Mammary epithelial cell (primary cell): ENCODE measurements around the gene PRPSAP1.

Source experiments
- EZH2 ChIP-seq: IDR thresholded peaks from 2 replicates; pipeline ENCODE4 v1.6.1; 2012; ENCODE audit warnings: low read length, inconsistent platforms, borderline replicate concordance
- TF ChIP-seq, protein P1 (sequence below), 2 donors: IDR thresholded peaks in 1 of 2; conservative IDR thresholded peaks in 1 of 2; 2 replicates each; pipeline ENCODE4 v1.5.1; 2011 to 2012; ENCODE audit warnings: inconsistent platforms in 2 of 2, low read length in 2 of 2, mild to moderate bottlenecking in 2 of 2, control low read depth in 1 of 2, low read depth in 1 of 2; ENCODE audit not compliant: insufficient read depth in 1 of 2; ENCODE audit errors: extremely low read depth in 1 of 2

DNA sequence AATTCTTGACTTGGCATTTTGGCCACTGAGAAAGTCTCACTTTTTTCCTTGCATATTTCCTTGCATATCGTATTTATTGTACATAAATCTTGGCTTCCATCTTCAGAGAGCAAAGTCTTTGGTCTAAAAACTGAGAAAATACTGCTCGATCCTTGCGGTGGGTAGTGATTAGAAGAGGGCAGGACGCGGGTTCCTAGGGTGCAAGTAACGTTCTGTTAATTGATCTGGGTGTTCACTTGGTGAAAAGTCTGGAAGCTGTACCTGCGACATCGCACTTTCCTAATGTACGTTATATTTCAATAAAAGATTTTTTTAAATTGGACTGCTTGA lies 89.3 kb downstream of the PRPSAP1 start:
- TF ChIP-seq, protein P1, sequence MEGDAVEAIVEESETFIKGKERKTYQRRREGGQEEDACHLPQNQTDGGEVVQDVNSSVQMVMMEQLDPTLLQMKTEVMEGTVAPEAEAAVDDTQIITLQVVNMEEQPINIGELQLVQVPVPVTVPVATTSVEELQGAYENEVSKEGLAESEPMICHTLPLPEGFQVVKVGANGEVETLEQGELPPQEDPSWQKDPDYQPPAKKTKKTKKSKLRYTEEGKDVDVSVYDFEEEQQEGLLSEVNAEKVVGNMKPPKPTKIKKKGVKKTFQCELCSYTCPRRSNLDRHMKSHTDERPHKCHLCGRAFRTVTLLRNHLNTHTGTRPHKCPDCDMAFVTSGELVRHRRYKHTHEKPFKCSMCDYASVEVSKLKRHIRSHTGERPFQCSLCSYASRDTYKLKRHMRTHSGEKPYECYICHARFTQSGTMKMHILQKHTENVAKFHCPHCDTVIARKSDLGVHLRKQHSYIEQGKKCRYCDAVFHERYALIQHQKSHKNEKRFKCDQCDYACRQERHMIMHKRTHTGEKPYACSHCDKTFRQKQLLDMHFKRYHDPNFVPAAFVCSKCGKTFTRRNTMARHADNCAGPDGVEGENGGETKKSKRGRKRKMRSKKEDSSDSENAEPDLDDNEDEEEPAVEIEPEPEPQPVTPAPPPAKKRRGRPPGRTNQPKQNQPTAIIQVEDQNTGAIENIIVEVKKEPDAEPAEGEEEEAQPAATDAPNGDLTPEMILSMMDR (conservative IDR thresholded peaks at IDR 0.05 in 1 of 2, IDR thresholded peaks at IDR 0.05 in 1 of 2; ENCODE audit: extremely low read depth in 1 of 2, insufficient read depth in 1 of 2, low read depth in 1 of 2, low read length in 2 of 2) = no peak
- no peak for TF ChIP-seq EZH2
